ENCODE data around the gene NDUFAF8. TPM values are rescaled to one million over a fixed set of nuclear protein-coding genes. Genes with fewer than 3 reads are reported as not detected.

The NDUFAF8 gene
- total and polyA plus RNA-seq, 10 of the 15 experiments (the other 5 are each of a cell fraction or from before 2014, with no cell fraction given): 22.0 to 307 (median 106) TPM

DNA sequence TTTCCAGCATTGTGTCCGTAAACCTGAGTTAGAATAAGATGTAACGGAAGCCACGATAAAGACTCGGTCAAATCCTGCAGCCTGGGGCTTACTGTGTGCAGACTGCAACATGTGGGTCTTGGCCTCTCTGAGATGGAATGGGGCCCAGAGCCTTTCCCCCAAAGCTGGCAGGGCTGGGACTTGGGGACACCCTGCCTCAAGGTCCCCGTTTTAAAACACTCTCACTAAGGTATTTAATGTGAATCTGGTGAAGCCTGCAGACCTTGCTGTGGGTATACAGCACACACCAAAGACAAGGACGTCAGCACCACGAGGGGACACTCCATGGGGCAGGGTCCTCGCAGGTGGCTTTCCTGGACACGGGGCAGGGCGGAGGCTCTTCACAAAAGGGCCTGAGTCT is 2.1 kb downstream of the NDUFAF8 start (continued):
- TF ChIP-seq PRDM15 (CRISPR knock-in tag; IDR thresholded peaks at IDR 0.05): no peak
- no peak for TF ChIP-seq NFYA (IDR thresholded peaks at IDR 0.05; ENCODE audit: borderline replicate concordance, low read depth, low read length)
- no peak for TF ChIP-seq PAX5 (IDR thresholded peaks at IDR 0.05; ENCODE audit: borderline replicate concordance, low read depth, low read length)
- no peak for TF ChIP-seq RELA (IDR thresholded peaks at IDR 0.05; ENCODE audit: borderline replicate concordance, partially characterized antibody)

GRCh38 chr17:81241648-81242420 is 2.7 kb downstream of the NDUFAF8 start:
- H3K27me3 ChIP-seq (replicated peaks in 1 of 2; ENCODE audit: control insufficient read depth in 2 of 2, insufficient read depth in 2 of 2, low read length in 1 of 2): no peaks in the 10 kb centered on the region
- no peak overlapping the region for H2AFZ ChIP-seq (ENCODE audit: control insufficient read depth, low read depth, low read length)
- H3K36me3 ChIP-seq (ENCODE audit: control insufficient read depth in 2 of 2, insufficient read depth in 2 of 2, low read length in 1 of 2): peaks cover 0 to 2% of the 10 kb centered on the region in 2 experiments; a peak in 2 of 4 replicates
- RAD21 ChIA-PET (ENCODE audit: unreplicated experiment): interaction anchor here (1.3 kb wide), 2 partner anchors 99 to 243 kb away, joined by 3 read pairs; no protein-coding TSS in a partner anchor
- peaks cover 39% of the 10 kb centered on the region for H3K79me2 ChIP-seq (ENCODE audit: control insufficient read depth, insufficient read depth, low read length)
- no peaks in the 10 kb centered on the region for H3K9me3 ChIP-seq (replicated peaks; ENCODE audit: control insufficient read depth, insufficient read depth, low read length)
- H3K27ac ChIP-seq (ENCODE audit: control insufficient read depth, insufficient read depth): no peak overlapping the region
- 36% methylated on average over 21 of the region's 26 CpGs for WGBS (ENCODE audit: insufficient coverage, insufficient replicate concordance, low lambda C conversion rate, missing lambda C conversion rate)
- CTCF ChIA-PET: interaction anchor here (1.2 to 1.3 kb wide), 2 partner anchors 98 to 100 kb away, joined by 3 to 6 read pairs; no protein-coding TSS in a partner anchor
- no peaks in the 10 kb centered on the region for H4K20me1 ChIP-seq (ENCODE audit: control insufficient read depth, insufficient read depth)
- no TSS peak for BruUV-seq (replicated peaks)
- H3K4me2 ChIP-seq (ENCODE audit: control insufficient read depth, insufficient read depth): peak overlapping the region; percentile 44
- in situ Hi-C loops (cut with MboI) (loop anchor here (5.0 to 25.0 kb wide), 2 partner anchors 95 to 230 kb away; no protein-coding TSS in a partner anchor), intact Hi-C loops (cut with micrococcal nuclease; ENCODE audit: unreplicated experiment) (loop anchor here (1.0 kb wide), 2 partner anchors 100 to 141 kb away; no protein-coding TSS in a partner anchor)
- SMC1A ChIA-PET (ENCODE audit: uncharacterized antibody, unreplicated experiment): interaction anchor here (0.9 to 1.7 kb wide), 2 partner anchors 13 to 98 kb away, joined by 4 to 5 read pairs; no protein-coding TSS in a partner anchor
- no peak overlapping the region for H3K9ac ChIP-seq (ENCODE audit: control insufficient read depth, insufficient read depth, low read length)
- POLR2A ChIA-PET: no interaction called here
- peaks cover 30% of the 10 kb centered on the region for H3K4me1 ChIP-seq (ENCODE audit: control insufficient read depth, insufficient read depth, low read length)
- ATAC-seq: peak; percentile 26
- H3K4me3 ChIP-seq: no peak overlapping the region
- no peak for FAIRE-seq
- no peak for DNase-seq (ENCODE audit: low read depth, low spot score)
- TF ChIP-seq BHLHE40 (IDR thresholded peaks at IDR 0.05; ENCODE audit: borderline replicate concordance in 1 of 2, low read depth in 2 of 2, low read length in 1 of 2) (peak in 1 of 2 experiments; percentile 32; a peak in 1 of 4 replicates), MXI1 (IDR thresholded peaks at IDR 0.05; ENCODE audit: low read depth, low read length) (no peak), EGR1 (IDR thresholded peaks at IDR 0.05; ENCODE audit: borderline replicate concordance in 1 of 2, low read depth in 2 of 2, low read length in 2 of 2) (no peak), RCOR1 (conservative IDR thresholded peaks at IDR 0.05; ENCODE audit: low read depth, low read length) (0 out of 2 replicates have a peak, but pooled peaks have one; percentile 32), NR2C2 (IDR thresholded peaks at IDR 0.05; ENCODE audit: borderline replicate concordance, control insufficient read depth, insufficient read length, low read depth) (no peak), RFX5 (IDR thresholded peaks at IDR 0.05; ENCODE audit: low read depth, low read length) (no peak), KAT2A (conservative IDR thresholded peaks at IDR 0.05; ENCODE audit: control insufficient read depth, low read depth, low read length) (no peak), HCFC1 (IDR thresholded peaks at IDR 0.05; ENCODE audit: low read length) (no peak)
- TF ChIP-seq, protein P1, sequence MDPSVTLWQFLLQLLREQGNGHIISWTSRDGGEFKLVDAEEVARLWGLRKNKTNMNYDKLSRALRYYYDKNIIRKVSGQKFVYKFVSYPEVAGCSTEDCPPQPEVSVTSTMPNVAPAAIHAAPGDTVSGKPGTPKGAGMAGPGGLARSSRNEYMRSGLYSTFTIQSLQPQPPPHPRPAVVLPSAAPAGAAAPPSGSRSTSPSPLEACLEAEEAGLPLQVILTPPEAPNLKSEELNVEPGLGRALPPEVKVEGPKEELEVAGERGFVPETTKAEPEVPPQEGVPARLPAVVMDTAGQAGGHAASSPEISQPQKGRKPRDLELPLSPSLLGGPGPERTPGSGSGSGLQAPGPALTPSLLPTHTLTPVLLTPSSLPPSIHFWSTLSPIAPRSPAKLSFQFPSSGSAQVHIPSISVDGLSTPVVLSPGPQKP (IDR thresholded peaks at IDR 0.05; ENCODE audit: low read depth, low read length): no peak
- TF ChIP-seq, protein P2, sequence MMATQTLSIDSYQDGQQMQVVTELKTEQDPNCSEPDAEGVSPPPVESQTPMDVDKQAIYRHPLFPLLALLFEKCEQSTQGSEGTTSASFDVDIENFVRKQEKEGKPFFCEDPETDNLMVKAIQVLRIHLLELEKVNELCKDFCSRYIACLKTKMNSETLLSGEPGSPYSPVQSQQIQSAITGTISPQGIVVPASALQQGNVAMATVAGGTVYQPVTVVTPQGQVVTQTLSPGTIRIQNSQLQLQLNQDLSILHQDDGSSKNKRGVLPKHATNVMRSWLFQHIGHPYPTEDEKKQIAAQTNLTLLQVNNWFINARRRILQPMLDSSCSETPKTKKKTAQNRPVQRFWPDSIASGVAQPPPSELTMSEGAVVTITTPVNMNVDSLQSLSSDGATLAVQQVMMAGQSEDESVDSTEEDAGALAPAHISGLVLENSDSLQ (IDR thresholded peaks at IDR 0.05): no peak

Measured in GM12878 (cell line).